Endothelial cell of umbilical vein (primary cell): ENCODE measurements around the gene KCTD21. TPM values are rescaled to one million over a fixed set of nuclear protein-coding genes. Genes with fewer than 3 reads are reported as not detected.

Experiments
- BruUV-seq: library from RNA; stranded (reverse); fragments of 400-500 nt; replicated peaks from 2 replicates; lab custom pipeline; 2021; lab: Mats Ljungman, UMichigan
- CTCF ChIA-PET: fragments of 300-600, 350-600 bp; sonication (Branson Sonifier 250); formaldehyde crosslinking; loops from one replicate; lab custom pipeline; 2021; ENCODE audit warnings: antibody characterized with exemption, inconsistent platforms; lab: Charles Lee
- POLR2A ChIA-PET: fragments of 300-600, 350-600 bp; sonication (Branson Sonifier 250); formaldehyde crosslinking; loops from one replicate; lab custom pipeline; 2021; ENCODE audit warnings: antibody characterized with exemption, inconsistent platforms; lab: Charles Lee
- DNase-seq: peaks from one replicate; pipeline ENCODE4 v3.0.0-alpha.2; 2011; ENCODE audit warnings: low read depth, low spot score
- FAIRE-seq: peaks from 2 replicates; lab custom pipeline; 2011; peaks lifted over from hg19 to GRCh38; lab: Jason Lieb, UNC
- H2AFZ ChIP-seq: 2 replicates; pipeline ENCODE4 v1.6.0; 2012; ENCODE audit warnings: low read depth, low read length, control low read depth, inconsistent platforms
- H3K27ac ChIP-seq: 2 replicates; pipeline ENCODE4 v1.5.1; 2011; ENCODE audit warnings: low read depth, mild to moderate bottlenecking, control low read depth, low read length, moderate library complexity; ENCODE audit not compliant: insufficient read depth
- H3K27me3 ChIP-seq, 2 experiments: 2 replicates each; pipeline versions ENCODE4 v1.6.0 to v1.6.1; 2011; ENCODE audit warnings: low read length in 2 of 2, mixed read lengths in 1 of 2; ENCODE audit not compliant: control insufficient read depth in 2 of 2, insufficient read depth in 2 of 2
- H3K36me3 ChIP-seq, 2 experiments: 2 replicates in 1 of 2; 3 replicates in 1 of 2; pipeline ENCODE4 v1.5.1; 2011; ENCODE audit warnings: low read length in 2 of 2, mild to moderate bottlenecking in 1 of 2, moderate library complexity in 1 of 2; ENCODE audit not compliant: control insufficient read depth in 2 of 2, insufficient read depth in 2 of 2; ENCODE audit errors: extremely low read depth in 1 of 2
- H3K4me1 ChIP-seq: 3 replicates; pipeline ENCODE4 v1.5.1; 2011; ENCODE audit warnings: mild to moderate bottlenecking, low read length; ENCODE audit not compliant: control insufficient read depth, insufficient read depth; ENCODE audit errors: extremely low read depth
- H3K4me2 ChIP-seq: 2 replicates; pipeline ENCODE4 v1.6.1; 2011; ENCODE audit warnings: low read length, control low read depth, mixed read lengths; ENCODE audit not compliant: insufficient read depth
- H3K4me3 ChIP-seq, 3 experiments: fragments of 200-600 bp in 1 of 3; sonication (generic), shearing (Covaris generic) in 1 of 3; replicated peaks in 1 of 3; 2 replicates each; pipeline ENCODE4 v1.5.1; 2011 to 2016; ENCODE audit warnings: control low read depth in 3 of 3, low read length in 3 of 3, mild to moderate bottlenecking in 2 of 3, inconsistent platforms in 1 of 3, low read depth in 1 of 3, moderate library complexity in 1 of 3; ENCODE audit not compliant: insufficient read depth in 1 of 3
- H3K79me2 ChIP-seq: 2 replicates; pipeline ENCODE4 v1.6.0; 2012; ENCODE audit warnings: low read length, inconsistent platforms; ENCODE audit not compliant: control insufficient read depth, insufficient read depth
- H3K9ac ChIP-seq: replicated peaks from 2 replicates; pipeline ENCODE3; 2011; ENCODE audit warnings: low read length, control low read depth; ENCODE audit not compliant: insufficient read depth; ENCODE audit errors: extremely low read depth
- H3K9me1 ChIP-seq: replicated peaks from 3 replicates; pipeline ENCODE4 v1.6.0; 2011; ENCODE audit warnings: mild to moderate bottlenecking, low read length; ENCODE audit not compliant: control insufficient read depth, insufficient read depth; ENCODE audit errors: extremely low read depth
- H3K9me3 ChIP-seq: replicated peaks from 2 replicates; pipeline ENCODE4 v1.5.1; 2012; ENCODE audit warnings: low read length, inconsistent platforms; ENCODE audit not compliant: control insufficient read depth, insufficient read depth
- H4K20me1 ChIP-seq: replicated peaks from 2 replicates; pipeline ENCODE3; 2011; ENCODE audit warnings: mild to moderate bottlenecking, low read length; ENCODE audit not compliant: control insufficient read depth, insufficient read depth; ENCODE audit errors: extremely low read depth
- CTCF ChIP-seq, 2 donors: IDR thresholded peaks; 1 replicate in 1 of 2; 2 replicates in 1 of 2; pipeline ENCODE4 v1.5.1; 2011; ENCODE audit warnings: low read length in 2 of 2, mild to moderate bottlenecking in 2 of 2, moderate library complexity in 2 of 2, control low read depth in 1 of 2, inconsistent platforms in 1 of 2, low read depth in 1 of 2; ENCODE audit not compliant: insufficient read depth in 1 of 2; ENCODE audit errors: extremely low read depth in 1 of 2
- EZH2 ChIP-seq: IDR thresholded peaks from 2 replicates; pipeline ENCODE4 v1.6.1; 2012; ENCODE audit warnings: borderline replicate concordance, low read depth, mild to moderate bottlenecking, moderate library complexity, low read length, inconsistent platforms; ENCODE audit not compliant: severe bottlenecking
- FOS ChIP-seq: IDR thresholded peaks from 2 replicates; pipeline ENCODE4 v1.6.1; 2011; ENCODE audit warnings: mild to moderate bottlenecking, low read length, moderate library complexity, borderline replicate concordance; ENCODE audit not compliant: insufficient read depth
- GATA2 ChIP-seq: IDR thresholded peaks from 2 replicates; pipeline ENCODE4 v1.7.0; 2011; ENCODE audit warnings: low read depth, mild to moderate bottlenecking, moderate library complexity, mixed read lengths, low read length; ENCODE audit not compliant: insufficient read length, insufficient read depth
- JUN ChIP-seq: IDR thresholded peaks from 2 replicates; pipeline ENCODE4 v1.6.1; 2011; ENCODE audit warnings: borderline replicate concordance, low read depth; ENCODE audit not compliant: insufficient read length, insufficient read depth
- MAX ChIP-seq: IDR thresholded peaks from 2 replicates; pipeline ENCODE4 v1.6.1; 2011; ENCODE audit not compliant: insufficient read depth, insufficient read length
- MYC ChIP-seq: IDR thresholded peaks from one replicate; pipeline ENCODE4 v1.6.1; 2011; ENCODE audit warnings: mild to moderate bottlenecking, low read depth, low read length
- POLR2A ChIP-seq: IDR thresholded peaks from 2 replicates; pipeline ENCODE4 v1.6.1; 2012; ENCODE audit warnings: low read depth, mild to moderate bottlenecking, control low read depth, low read length
- POLR2AphosphoS5 ChIP-seq: IDR thresholded peaks from 2 replicates; pipeline ENCODE4 v1.6.1; 2012; ENCODE audit warnings: low read depth, mild to moderate bottlenecking, control low read depth, low read length, moderate library complexity; ENCODE audit not compliant: insufficient read depth
- dilution Hi-C: fragments of 300-500 bp; cut with MboI; formaldehyde crosslinking; loops from one replicate; pipeline ENCODE4 v1.15.0; 2019; ENCODE audit warnings: low sequenced_read_pairs; ENCODE audit not compliant: extremely low pct_ligation_motif_present
- intact Hi-C: fragments of 100-400 bp; cut with micrococcal nuclease; formaldehyde crosslinking; loops from one replicate; pipeline ENCODE4 v1.10.0; 2022
- polyA plus RNA-seq, 4 experiments: library from polyadenylated mRNA; depleted of rRNA in 3 of 4; stranded (reverse) in 3 of 4; unstranded in 1 of 4; fragments of >200 nt; gene quantifications; 2 replicates each; pipeline versions ENCODE4 v1.2.1 to v1.2.3, GENCODE V29; 2011 to 2012; ENCODE audit warnings: missing spikeins in 1 of 4
- total RNA-seq: library from RNA; stranded (reverse); gene quantifications from 2 replicates; pipeline ENCODE4 v1.2.3, GENCODE V29; 2021

KCTD21 gene
- total and polyA plus RNA-seq, 2 donors (not counting 3 experiments of a cell fraction or from before 2014, with no cell fraction given), result 8.5 to 11.9 TPM

GRCh38 chr11:78203184-78203583 is 14.8 kb upstream of the KCTD21 start:
- intact Hi-C loops, result no loop called here
- peaks cover 0 to 12% of the 10 kb centered on the region in 2 experiments for H3K36me3 ChIP-seq
- H3K4me2 ChIP-seq, result no peak overlapping the region
- H3K27ac ChIP-seq, result no peak overlapping the region
- H3K4me3 ChIP-seq, result no peak overlapping the region
- no peak for TF ChIP-seq EZH2
- no peak for TF ChIP-seq CTCF (IDR thresholded peaks at IDR 0.05; ENCODE audit: extremely low read depth in 1 of 2, insufficient read depth in 1 of 2, low read depth in 1 of 2, low read length in 2 of 2)
- no peak for TF ChIP-seq MAX
- no peak for TF ChIP-seq POLR2A
- no peak for TF ChIP-seq FOS
- TF ChIP-seq MYC, result no peak
- TF ChIP-seq JUN, result no peak
- TF ChIP-seq POLR2AphosphoS5, result no peak
- no peak for TF ChIP-seq GATA2
- no peak overlapping the region for H3K9ac ChIP-seq
- POLR2A ChIA-PET, result no interaction called here
- BruUV-seq, result no TSS peak
- H4K20me1 ChIP-seq, result no peaks in the 10 kb centered on the region
- no peak for FAIRE-seq
- CTCF ChIA-PET, result interaction anchor here (1.2 kb wide), 1 partner anchor 361 kb away, joined by 6 read pairs; no protein-coding TSS in a partner anchor
- dilution Hi-C loops, result no loop called here
- H3K9me1 ChIP-seq, result no peaks in the 10 kb centered on the region
- H3K4me1 ChIP-seq, result peaks cover 5% of the 10 kb centered on the region
- no peak overlapping the region for H2AFZ ChIP-seq
- no peaks in the 10 kb centered on the region for H3K79me2 ChIP-seq
- H3K9me3 ChIP-seq, result no peaks in the 10 kb centered on the region
- no peak for DNase-seq
- no peaks in the 10 kb centered on the region for H3K27me3 ChIP-seq
